Smooth muscle cell of the brain vasculature (primary cell): ENCODE measurements around the gene CNDP2.
"Not testable (repeated sequence)": the region's sequence is repeated elsewhere in the genome, so short reads cannot be mapped to it uniquely, and the experiment has no call there.

Experiments
- DNase-seq: peaks from one replicate; pipeline ENCODE4 v3.0.0-alpha.2; 2012; ENCODE audit warnings: low read depth, low spot score

CNDP2 gene

DNA sequence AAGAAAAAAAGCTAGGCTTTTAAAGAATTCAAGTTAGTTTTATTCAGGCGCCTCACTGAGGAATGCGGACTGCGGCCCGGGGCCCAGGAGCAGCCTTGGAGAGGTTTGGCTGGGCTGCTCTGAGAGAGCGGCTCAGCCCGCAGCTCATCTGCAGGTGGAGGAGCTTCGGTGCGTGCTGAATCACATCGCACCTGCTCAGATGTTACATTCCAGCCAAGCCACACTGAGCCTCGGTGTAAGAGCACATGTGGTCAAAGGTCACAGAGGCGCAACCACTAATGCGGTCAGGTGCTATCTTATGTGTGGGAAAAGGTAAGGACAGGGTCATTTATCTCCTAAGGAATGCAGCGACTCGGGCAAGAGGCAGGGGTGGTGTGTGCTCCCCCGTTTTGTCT, 21.1 kb downstream of the CNDP2 start:
- DNase-seq: no peak

DNA sequence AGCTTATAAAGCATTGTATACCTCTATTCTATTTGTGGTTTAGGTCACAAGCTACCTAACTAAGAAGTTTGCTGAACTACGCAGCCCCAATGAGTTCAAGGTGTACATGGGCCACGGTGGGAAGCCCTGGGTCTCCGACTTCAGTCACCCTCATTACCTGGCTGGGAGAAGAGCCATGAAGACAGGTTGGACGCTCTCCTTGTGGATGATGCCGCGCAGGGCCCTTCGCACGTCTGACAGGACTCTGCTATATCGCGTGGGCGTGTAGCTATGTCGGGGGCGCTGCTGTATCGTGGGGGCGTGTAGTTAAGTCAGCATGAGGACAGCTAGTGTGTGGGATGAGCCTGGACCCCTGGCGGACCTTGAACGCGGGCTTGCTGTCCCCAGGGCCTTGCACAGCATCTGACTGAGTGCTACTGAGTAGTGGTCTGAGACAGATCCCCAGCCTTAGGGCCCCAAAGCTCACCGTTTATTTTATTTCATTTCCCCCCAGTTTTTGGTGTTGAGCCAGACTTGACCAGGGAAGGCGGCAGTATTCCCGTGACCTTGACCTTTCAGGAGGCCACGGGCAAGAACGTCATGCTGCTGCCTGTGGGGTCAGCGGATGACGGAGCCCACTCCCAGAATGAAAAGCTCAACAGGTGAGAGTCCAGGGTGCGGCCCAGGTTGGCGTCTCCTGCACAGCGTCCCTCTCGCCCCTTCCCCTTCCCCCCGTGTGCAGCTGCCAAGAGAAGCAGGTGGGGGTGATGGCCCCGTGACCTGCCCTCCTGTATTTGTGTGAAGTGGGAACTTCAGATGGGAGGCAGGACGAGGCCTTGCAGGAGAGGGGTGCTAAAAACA, 22.5 kb downstream of the CNDP2 start:
- DNase-seq: no peak

DNA sequence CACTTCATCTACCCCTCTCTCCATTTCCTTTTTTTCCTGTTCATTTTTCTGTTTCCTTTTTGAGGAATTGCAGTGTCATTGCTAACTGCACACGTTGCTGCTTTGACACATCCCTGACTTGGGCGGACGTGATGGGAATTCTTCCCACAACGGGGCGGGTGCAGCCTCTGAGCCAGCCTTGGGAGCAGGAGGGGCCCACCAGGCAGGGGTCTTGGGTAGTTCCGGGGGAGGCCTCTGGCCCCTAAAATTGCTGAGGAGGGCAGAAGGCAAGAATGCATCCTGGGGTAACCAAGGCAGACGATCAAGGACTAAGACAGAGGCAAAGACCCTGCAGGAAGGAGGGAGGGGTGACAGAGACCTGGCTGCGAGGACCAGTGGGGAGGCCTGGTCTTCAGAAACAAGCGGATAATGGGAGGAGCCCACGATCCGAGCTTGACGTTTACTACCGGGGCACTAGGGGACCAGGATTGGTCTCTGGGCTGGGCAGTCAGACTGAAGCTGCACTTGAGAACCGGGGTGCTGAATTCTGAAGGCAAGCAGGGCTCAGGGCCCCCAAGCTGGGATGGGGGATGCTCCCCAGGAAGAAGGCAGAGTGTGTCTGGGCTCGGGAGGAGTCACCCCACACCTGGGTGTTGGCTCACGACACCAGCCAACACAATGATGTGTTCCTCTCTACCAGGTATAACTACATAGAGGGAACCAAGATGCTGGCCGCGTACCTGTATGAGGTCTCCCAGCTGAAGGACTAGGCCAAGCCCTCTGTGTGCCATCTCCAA, 23.3 kb downstream of the CNDP2 start:
- no peak for DNase-seq

DNA sequence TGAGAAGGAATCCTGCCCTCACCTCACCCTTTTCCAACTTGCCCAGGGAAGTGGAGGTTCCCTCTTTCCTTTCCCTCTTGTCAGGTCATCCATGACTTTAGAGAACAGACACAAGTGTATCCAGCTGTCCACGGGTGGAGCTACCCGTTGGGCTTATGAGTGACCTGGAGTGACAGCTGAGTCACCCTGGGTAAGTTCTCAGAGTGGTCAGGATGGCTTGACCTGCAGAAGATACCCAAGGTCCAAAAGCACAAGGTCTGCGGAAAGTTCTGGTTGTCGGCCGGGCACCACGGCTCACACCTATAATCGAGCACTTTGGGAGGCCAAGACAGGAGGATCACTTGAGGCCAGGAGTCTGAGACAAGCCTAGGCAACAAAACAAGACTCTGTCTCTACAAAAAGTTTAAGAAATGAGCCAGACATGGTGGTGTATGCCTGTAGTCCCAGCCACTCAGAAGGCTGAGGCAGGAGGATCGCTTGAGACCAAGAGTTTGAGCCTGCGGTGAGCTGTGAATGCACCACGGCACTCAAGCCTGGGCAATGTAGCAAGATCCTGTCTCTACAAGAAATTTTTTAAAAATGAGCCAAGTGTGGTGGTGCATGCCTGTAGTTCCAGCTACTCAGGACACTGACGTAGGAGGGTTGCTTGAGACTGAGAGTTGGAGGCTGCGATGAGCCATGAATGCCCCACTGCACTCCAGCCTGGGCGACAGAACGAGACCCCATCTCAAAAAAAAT, 24.1 kb downstream of the CNDP2 start:
- DNase-seq: no peak

DNA sequence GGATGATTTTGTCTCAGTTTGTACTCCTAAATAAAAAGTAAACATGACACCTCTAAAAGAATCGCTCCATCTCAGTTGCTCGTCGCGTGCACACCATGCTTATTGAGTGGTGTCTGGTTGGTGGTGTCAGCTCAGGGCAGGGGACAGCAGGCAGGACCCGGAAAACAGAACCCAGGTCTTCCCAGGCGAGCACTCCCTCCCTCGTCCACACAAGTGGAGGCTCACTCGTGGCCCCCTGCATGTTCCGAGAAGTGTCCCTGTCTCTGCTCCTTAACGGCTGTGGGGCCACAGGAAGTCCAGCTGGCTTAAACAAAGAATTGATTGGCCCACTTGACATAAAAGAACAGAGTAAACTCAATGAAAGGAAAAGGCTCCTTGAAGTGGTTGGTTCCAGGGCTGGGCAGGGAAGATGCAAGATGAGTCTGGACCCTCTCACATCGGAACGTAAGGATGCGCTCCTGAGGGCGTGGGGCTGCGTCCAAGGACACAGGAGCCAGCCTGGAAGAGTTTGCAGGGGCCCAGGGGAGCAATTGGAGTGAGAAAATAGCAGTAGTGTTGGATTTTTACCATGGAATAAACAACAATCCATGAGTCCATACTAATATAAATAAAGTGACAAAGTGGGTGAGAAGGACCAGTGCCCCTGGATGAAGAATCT, 25.0 kb downstream of the CNDP2 start:
- DNase-seq: no peak

DNA sequence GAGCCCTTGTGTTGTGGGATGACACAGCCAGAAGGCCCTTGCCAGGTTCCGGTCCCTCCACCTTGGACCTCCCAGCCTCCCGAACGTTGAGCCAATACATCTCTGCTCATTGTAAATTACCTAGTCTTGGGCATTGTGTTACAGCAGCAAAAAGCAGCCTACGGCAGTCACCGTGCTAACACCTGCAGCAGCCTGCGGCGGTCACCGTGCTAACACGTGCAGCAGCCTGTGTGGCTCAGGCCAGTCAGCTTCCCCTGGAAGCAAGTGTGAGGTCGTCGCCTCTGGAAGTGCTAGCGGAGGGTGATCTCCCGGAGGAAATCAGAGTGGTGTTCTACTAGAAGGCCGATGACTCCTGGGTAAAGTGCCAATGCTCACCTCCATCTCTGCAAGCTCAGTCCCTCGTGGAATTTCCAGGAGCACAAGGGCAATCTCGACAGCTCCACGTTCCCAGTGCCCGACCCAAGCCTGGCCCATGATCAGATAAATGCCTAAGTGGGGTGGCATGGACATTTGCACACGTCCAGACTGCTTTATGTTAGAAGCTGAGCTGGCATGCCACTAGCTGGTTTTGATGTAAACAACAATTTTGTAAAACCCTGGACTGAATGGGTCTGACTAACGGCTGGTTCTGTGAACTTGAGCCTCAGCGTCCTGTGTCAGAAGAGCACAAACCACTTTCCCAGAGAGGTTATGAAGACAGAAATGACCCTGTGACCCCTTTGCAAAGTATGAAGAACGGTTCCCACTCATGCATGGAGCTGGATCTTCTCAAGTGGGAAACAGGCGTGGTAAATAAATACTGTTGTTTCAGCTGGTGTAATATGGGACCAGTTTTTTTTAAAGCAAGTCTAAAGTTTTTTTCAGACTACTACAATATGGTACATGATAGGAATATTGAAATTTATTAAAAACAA, 26.7 kb downstream of the CNDP2 start:
- DNase-seq: no peak

DNA sequence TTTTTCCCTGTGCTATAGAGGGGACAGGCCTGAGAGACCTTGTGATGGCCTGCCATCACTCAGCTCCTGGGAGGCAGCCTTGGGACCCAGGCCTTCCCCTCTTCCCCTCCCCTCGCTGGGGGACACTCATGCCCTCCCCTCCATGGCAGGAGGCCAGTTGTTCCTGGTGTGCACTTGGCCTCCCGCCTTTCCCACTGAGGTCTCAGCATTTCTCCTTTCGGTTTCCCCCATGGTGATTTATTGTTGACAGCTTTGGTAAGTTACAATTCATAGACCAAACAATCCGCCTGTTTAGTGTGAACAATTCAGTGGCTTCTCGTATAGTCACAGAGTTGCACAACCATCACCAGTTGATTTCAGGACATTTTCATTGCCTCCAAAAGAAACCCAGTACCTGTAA, 27.9 kb downstream of the CNDP2 start:
- DNase-seq: no peak

DNA sequence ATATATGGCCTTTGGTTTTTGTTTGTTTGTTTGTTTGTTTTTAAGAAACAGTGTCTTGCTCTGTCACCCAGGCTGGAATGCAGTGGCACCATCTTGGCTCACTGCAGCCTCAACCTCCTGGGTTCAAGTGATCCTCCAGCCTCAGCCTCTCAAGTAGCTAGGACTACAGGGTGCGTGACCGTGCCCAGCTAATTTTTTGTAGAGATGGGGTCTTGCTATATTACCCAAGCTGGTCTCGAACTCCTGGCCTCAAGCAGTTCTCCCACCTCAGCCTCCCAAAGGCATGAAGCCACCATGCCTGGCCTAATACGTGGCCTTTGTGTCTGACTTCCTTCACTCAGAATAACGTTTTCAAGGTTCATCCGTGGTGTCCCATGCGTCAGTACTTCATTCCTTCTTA, 28.8 kb downstream of the CNDP2 start:
- not testable (repeated sequence) for DNase-seq

DNA sequence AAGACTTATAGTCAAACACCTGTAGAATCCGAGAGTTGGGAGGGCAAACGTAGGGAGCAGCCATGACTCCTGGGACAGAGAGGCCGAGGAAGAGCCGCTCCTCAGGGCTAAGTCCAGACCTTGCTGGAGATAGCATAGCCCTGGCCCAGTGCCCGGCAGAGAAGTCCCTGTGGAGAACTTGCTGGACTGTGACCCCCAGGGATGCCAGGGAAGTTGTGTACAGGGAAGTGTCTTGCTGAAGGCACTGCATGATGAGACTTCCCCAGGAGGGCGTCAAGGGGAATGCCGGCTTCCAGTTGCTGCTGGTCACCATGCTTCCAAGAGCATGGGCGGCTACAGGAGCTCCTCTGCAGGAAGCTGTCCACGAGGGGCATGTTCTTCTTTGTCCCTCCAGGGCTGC, 29.6 kb downstream of the CNDP2 start:
- DNase-seq: no peak

DNA sequence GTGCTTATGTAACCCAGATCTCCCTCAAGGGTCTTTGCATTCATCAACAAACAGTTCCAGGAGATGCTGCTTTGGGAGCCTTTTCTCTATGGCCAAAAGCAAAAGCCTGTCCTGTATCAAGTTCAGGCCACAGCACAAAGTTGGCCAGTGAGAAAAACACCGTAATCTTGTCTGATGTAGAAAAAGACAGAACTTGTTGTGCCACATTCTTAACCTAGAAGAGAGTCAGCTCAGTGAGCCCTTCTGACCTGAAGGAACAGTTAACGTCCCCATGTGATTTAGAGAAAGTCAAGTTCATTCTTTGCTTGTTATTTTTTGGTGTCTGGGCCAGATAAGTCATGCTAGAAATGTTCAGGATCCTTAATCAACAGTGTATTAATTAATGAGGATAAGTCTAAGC, 30.3 kb downstream of the CNDP2 start:
- DNase-seq: no peak

DNA sequence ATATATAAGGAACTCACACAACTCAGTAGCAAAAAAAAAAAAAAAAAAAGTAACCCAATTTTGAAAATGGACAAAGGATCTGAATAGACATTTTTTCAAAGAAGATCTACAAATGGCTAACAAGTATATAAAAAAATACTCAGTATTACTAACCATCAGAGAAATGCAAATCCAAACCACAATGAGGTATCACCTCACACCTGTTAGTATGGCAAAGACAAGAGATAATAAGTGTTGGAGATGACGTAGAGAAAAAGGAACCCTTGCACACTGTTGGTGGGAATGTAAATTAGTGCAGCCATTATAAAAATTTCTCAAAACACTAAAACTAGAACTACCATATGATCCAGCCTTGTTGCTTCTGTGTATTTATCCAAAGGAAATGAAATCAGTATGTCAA, 32.3 kb downstream of the CNDP2 start:
- no peak for DNase-seq

DNA sequence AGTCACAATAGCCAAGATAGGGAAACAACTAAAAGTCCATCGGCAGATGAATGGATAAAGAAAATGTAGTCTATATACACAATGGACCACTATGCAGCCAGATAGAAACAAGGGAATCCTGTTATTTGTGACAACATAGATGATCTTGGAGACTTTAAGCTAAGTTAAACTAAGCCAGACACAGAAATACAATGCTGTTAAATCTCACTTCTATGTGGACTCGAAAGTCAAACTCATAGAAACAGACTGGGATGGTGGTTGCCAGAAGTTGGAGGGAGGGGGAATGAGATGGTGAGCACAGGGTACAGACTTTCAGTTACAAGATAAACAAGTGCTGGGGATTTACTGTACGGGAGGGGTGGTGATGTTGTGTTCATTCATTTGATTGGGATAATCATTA, 32.8 kb downstream of the CNDP2 start:
- no peak for DNase-seq

DNA sequence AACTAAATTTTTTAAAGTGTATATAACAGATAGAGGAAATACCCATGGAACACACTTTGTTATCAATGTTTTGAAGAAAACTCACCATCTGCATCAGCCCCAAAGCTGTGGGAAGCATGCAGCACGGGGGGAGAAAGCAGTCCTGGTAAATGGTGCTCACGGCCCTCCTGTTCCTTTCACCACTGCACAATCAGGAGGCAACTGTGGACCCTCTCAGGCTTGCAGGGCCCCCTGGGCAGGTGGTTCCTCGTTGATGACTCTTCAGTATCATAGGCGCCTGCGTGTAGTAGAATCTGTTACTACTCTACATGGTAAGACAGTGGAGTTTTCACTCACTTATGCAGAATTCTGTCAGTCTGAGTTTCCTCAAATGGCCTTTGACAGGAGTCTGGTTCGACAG, 33.2 kb downstream of the CNDP2 start:
- DNase-seq: no peak

DNA sequence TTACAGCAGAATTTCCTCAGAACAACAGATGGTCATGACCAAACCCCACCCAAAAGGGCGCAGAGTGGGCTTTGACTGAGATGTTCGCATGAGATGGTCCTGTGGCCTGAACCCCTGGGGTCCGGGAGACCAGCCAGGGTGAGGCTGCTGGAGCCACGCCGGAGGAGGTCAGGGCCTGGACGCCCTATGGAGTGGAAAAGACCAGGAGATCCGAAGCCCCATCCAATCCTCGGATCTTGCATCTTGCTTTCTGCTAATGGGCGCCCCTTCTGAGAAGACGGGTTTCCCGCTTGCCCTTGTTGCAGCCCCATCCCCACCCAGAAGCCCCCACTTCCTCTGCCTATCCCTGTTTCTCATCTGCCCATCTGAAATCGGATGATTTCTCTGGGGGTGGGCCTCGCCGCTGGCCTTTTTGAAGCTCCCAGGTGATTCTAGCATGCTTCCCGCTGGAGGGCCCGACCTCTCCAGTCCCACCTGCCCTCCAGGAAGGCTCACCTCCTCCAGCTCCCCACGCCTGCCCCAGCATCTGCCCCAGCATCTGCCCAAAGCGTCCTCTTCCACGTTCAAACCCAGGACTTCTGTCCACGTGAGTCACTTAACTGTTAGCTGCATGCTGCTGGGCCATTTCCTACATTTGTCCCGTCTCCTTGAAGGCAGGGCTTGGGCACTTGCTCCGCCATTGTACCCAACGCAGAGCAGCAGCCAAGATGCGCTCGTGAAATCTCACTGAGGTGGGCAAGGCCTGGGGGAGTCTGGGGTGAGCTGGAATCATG, 33.8 kb downstream of the CNDP2 start:
- no peak for DNase-seq

DNA sequence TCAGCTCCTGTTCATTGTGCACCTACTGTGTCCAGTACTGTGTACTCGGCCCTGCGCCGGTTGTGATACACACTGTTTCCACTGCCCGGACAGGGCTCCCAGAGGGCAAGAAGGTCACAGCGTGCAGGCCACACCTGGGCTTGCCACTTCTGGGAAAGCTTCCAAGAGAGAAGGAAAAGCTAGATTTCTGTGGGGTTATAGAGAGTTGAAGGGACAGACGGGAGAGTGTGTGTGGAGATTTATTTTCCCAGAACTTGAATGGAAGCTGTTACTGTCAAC, 34.4 kb downstream of the CNDP2 start:
- DNase-seq: no peak

DNA sequence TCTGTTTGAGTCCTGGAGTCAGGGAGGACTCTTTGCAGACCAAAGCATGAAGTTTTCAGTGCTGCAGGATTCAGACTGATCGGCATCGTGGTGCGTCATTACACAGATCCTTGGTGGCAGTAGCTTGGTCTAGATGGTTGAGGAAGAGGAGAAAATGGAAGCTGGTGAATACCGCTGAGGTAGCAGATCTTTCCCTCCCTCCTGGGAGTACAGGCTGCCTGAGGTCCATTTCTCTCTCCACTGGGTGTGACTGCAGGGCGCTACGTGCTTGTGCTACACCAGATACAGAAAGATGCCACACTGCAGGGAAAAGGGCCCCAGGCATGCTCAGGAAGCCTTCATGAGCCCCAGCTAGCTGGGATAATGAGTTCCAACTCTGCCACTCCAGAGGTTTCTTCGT, 34.9 kb downstream of the CNDP2 start:
- no peak for DNase-seq

DNA sequence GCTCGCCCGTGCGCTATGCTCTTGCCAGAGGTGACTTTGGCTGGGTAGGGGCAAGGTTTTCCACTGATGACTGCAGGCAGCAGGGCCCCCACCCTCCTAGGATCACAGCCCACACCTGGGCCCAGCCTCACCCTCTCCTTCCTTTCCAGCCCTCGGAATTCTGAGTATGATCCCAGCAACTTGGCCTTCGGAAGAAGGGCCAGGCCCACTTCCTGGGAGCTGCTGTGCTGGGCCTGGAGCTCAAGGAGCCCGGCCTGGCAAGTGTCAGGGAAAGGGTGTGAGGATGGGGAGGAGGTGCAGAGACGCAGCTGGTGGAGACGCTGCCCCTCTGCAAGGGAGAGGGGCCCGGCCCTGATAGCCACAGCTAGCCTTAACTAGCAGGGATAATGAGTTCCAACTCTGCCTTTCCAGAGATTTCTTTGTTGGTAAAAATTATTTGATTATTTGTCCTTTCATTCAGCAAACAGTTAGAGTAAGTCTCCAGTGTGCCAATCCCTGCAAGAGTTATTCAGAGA, 36.4 kb downstream of the CNDP2 start:
- DNase-seq: no peak

DNA sequence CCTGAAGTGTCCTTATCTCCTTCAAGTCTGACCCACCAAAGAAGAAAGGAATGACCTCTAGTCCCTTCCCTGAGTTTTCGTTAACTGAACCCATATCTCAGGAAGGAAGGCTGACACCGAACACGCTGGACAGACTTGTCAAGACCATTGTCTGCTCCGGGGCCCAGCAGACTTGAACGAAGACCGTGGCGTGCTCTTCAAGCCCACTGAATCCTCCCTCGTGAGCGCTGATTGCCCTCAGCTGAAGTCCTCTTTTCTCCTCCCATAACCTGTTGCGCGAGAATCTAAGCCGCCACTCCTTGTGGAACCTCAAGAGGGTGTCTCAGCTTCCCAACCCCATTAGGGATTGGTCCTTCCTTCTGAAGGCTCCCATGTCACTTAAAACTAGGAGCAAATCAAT, 37.5 kb downstream of the CNDP2 start:
- no peak for DNase-seq

DNA sequence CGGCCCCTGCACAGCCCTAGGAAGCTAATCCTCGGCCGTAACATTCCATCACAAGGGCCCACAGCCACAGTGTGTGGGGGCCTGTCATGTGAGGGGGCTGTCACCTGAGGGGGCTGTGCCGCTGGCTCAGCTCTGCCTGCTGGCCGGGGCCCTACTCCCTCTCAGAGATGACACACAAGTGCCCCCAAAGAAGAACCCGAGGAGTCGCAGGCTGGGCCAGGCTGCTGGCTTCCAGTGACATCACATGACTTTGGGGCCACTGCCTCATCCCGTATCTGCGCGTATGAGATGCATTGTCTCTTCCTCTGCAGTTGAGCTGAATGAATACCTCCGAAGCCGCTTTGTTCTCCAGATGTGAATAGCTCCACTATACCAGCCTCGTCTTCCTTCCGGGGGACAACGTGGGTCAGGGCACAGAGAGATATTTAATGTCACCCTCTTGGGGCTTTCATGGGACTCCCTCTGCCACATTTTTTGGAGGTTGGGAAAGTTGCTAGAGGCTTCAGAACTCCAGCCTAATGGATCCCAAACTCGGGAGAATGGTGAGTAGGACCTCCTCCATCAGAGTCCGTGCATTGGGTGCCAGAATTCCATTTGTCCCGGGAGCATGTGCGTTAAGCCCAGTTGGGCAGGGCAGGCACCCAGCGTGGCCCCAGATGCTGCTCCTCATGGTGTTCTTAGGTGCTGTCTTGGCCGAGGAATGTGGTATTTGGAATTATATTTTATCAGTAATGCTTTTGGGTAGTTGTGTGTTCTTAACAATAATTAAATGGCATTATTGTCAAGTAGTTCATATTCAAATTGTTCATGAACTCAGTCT, 38.2 kb downstream of the CNDP2 start, which contains the start of gene CNDP1:
Gene CNDP1, plus strand, starts transcription at position 351 of the 820 bp plus-strand sequence. Its CDS starts 168 bp downstream, at position 519.
- DNase-seq: no peak
